Motor neuron (in vitro differentiated cells): Measurements from ENCODE around the gene RNF135. TPM values are rescaled to one million over a fixed set of nuclear protein-coding genes. Genes with fewer than 3 reads are reported as not detected.
"Not testable (repeated sequence)": the region's sequence is repeated elsewhere in the genome, so short reads cannot be mapped to it uniquely, and the experiment has no call there.

Source experiments
- ATAC-seq, 8 experiments: fragments of 200-7000 bp; cut with Tn5 transposase; replicated peaks in 6 of 8; 2 replicates each; pipeline ENCODE4 v1.8.0; 2021; ENCODE audit warnings: mild to moderate bottlenecking in 8 of 8, moderate library complexity in 8 of 8
- H3K27ac ChIP-seq, 2 donors: fragments of 250-450 bp; sonication (Bioruptor Pico); 2 replicates each; pipeline ENCODE4 v1.9.0; 2021; ENCODE audit warnings: antibody characterized with exemption in 2 of 2, mild to moderate bottlenecking in 2 of 2, moderate library complexity in 1 of 2
- H3K4me1 ChIP-seq, 2 donors: fragments of 250-450 bp; sonication (Bioruptor Pico); replicated peaks in 1 of 2; 2 replicates each; pipeline ENCODE4 v1.6.1; 2021; ENCODE audit warnings: antibody characterized with exemption in 2 of 2, mild to moderate bottlenecking in 2 of 2, moderate library complexity in 1 of 2
- H3K4me3 ChIP-seq, 5 donors: fragments of 250-450 bp; sonication (Bioruptor Pico); 2 replicates each; pipeline ENCODE4 v1.9.0; 2021; ENCODE audit warnings: antibody characterized with exemption in 5 of 5, mild to moderate bottlenecking in 5 of 5, moderate library complexity in 4 of 5
- WGBS, 10 experiments: fragments of 450-650 bp; shearing (Covaris generic); methylation state at CpG; one replicate each; pipeline ENCODE4 v1.0.0; 2022; 5-methylcytosine and 5-hydroxymethylcytosine counted together
- in situ Hi-C, 9 experiments: fragments of 400-800 bp; cut with MboI; loops; one replicate each; pipeline ENCODE4 v1.15.0; 2021; ENCODE audit warnings: low sequenced_read_pairs in 9 of 9, low pct_unique_long_range_greater_than_20kb in 2 of 9; ENCODE audit not compliant: unreplicated experiment in 9 of 9
- total RNA-seq, 8 experiments: library from RNA; unstranded; fragments of 300-600 nt; gene quantifications; 2 replicates each; pipeline versions ENCODE4 v1.2.3 to v1.2.4, GENCODE V29; 2022

The RNF135 gene
- total RNA-seq, result 10 to 100 TPM in 2 of 8 experiments, 1 to 10 TPM in 3, under 1 TPM in 3; 0.11 to 14.3 (median 1.3) TPM

- ATAC-seq, result peak in 5 of 8 experiments; percentile 16 to 94 (median 91)
- H3K27ac ChIP-seq, result no peak within 1 kb of the TSS
Observed at GRCh38 chr17:30970831-30971567, at the start of gene RNF135. Gene RNF135 (plus strand): TSS chr17:30971039. CDS start chr17:30971074, 35 bp downstream.

GRCh38 chr17:30921544-30922196 lies 49.2 kb upstream of the RNF135 start, which contains the start of gene ADAP2:
Gene ADAP2 (plus strand): TSS chr17:30921945. CDS start chr17:30922015, 70 bp downstream.
- no peaks in the 10 kb centered on the region for H3K4me1 ChIP-seq
- WGBS, 10 experiments, result 9 to 50% (median 32%) methylated on average over 1 to 16 of the region's 60 CpGs; no CpG with 5 or more reads in 2 of the 10 experiments
- ATAC-seq, result peak; percentile 81 to 91 (median 84)
- peak within 1 kb of the TSS; percentile 24 to 40 (median 38) for H3K4me3 ChIP-seq
- H3K27ac ChIP-seq, result no peak within 1 kb of the TSS
- in situ Hi-C loops, result no loop called here

More at GRCh38 chr17:30970831-30971567, at the start of gene RNF135:
- 0 to 65% (median 7%) methylated on average over 1 to 24 of the region's 66 CpGs; no CpG with 5 or more reads in 3 of the 10 experiments for WGBS, 10 experiments
- H3K4me3 ChIP-seq, result peak within 1 kb of the TSS in 1 of 5 donors; percentile 28
- in situ Hi-C loops, result no loop called here
- no peaks in the 10 kb centered on the region for H3K4me1 ChIP-seq

- WGBS, 10 experiments, result 18 to 40% (median 40%) methylated on average over 1 to 7 of the region's 66 CpGs; no CpG with 5 or more reads in 7 of the 10 experiments
- Histone ChIP-seq H3K27ac (no peak overlapping the region), H3K4me1 (no peaks in the 10 kb centered on the region), H3K4me3 (peak overlapping the region; percentile 24 to 40 (median 38))
- ATAC-seq, result peak; percentile 58 to 75 (median 68)
- in situ Hi-C loops, result no loop called here
Observed at GRCh38 chr17:30922235-30923030, 48.4 kb upstream of the RNF135 start.

GRCh38 chr17:30924341-30924740 lies 46.5 kb upstream of the RNF135 start:
- in situ Hi-C loops, result no loop called here
- Histone ChIP-seq H3K27ac (no peak overlapping the region), H3K4me3 (no peak overlapping the region), H3K4me1 (no peaks in the 10 kb centered on the region)
- WGBS, 10 experiments, result 25 to 100% (median 77%) methylated on average over 1 to 2 of the region's 2 CpGs; no CpG with 5 or more reads in 3 of the 10 experiments
- no peak for ATAC-seq

- no peak for ATAC-seq
- Histone ChIP-seq H3K4me1 (no peaks in the 10 kb centered on the region), H3K4me3 (no peak overlapping the region), H3K27ac (no peak overlapping the region)
- in situ Hi-C loops, result no loop called here
- whole genome bisulfite sequencing, 10 experiments, result 20 to 90% (median 79%) methylated on average over 1 to 4 of the region's 6 CpGs; no CpG with 5 or more reads in 6 of the 10 experiments
Observed at GRCh38 chr17:30926516-30926915, 44.3 kb upstream of the RNF135 start.

- in situ Hi-C loops, result no loop called here
- H3K4me3 ChIP-seq, result no peak overlapping the region
- no peak overlapping the region for H3K27ac ChIP-seq
- H3K4me1 ChIP-seq, result no peaks in the 10 kb centered on the region
- ATAC-seq, result no peak
- WGBS, 10 experiments, result 40 to 100% (median 88%) methylated on average over 1 to 5 of the region's 5 CpGs; no CpG with 5 or more reads in 3 of the 10 experiments
Observed at GRCh38 chr17:30927756-30928155, 43.1 kb upstream of the RNF135 start.

GRCh38 chr17:30928584-30928983 lies 42.3 kb upstream of the RNF135 start:
- no peaks in the 10 kb centered on the region for H3K4me1 ChIP-seq
- H3K27ac ChIP-seq, result no peak overlapping the region
- ATAC-seq, result no peak
- WGBS, 10 experiments, result 69 to 80% (median 80%) methylated on average over 1 to 3 of the region's 3 CpGs; no CpG with 5 or more reads in 7 of the 10 experiments
- H3K4me3 ChIP-seq, result no peak overlapping the region
- in situ Hi-C loops, result no loop called here

- 32 to 82% (median 50%) methylated on average over 1 to 8 of the region's 8 CpGs; no CpG with 5 or more reads in 4 of the 10 experiments for WGBS, 10 experiments
- no peak for ATAC-seq
- Histone ChIP-seq H3K27ac (no peak overlapping the region), H3K4me3 (no peak overlapping the region), H3K4me1 (no peaks in the 10 kb centered on the region)
- in situ Hi-C loops, result no loop called here
Observed at GRCh38 chr17:30929081-30929633, 41.7 kb upstream of the RNF135 start.

GRCh38 chr17:30929861-30930260 lies 41.0 kb upstream of the RNF135 start:
- H3K4me3 ChIP-seq, in situ Hi-C loops, H3K4me1 ChIP-seq, ATAC-seq, H3K27ac ChIP-seq: not testable (repeated sequence)
- 58 to 100% (median 83%) methylated on average over 1 to 3 of the region's 3 CpGs; no CpG with 5 or more reads in 2 of the 10 experiments for WGBS, 10 experiments

GRCh38 chr17:30930495-30930894 lies 40.3 kb upstream of the RNF135 start:
- ATAC-seq, result no peak
- Histone ChIP-seq H3K4me1 (no peaks in the 10 kb centered on the region), H3K4me3 (no peak overlapping the region), H3K27ac (no peak overlapping the region)
- 53 to 100% (median 88%) methylated on average over 1 to 3 of the region's 3 CpGs; no CpG with 5 or more reads in 4 of the 10 experiments for WGBS, 10 experiments
- in situ Hi-C loops, result no loop called here

GRCh38 chr17:30931582-30931981 lies 39.3 kb upstream of the RNF135 start:
- H3K4me1 ChIP-seq, ATAC-seq, H3K4me3 ChIP-seq, in situ Hi-C loops, H3K27ac ChIP-seq: not testable (repeated sequence)
- 66 to 100% (median 80%) methylated on average over 2 to 7 of the region's 8 CpGs; no CpG with 5 or more reads in 4 of the 10 experiments for WGBS, 10 experiments

GRCh38 chr17:30933966-30934365 lies 36.9 kb upstream of the RNF135 start:
- no peak overlapping the region for H3K27ac ChIP-seq
- ATAC-seq, result peak in 2 of 8 experiments; percentile 39 to 61
- H3K4me3 ChIP-seq, result no peak overlapping the region
- 0 to 85% (median 39%) methylated on average over 1 to 5 of the region's 5 CpGs; no CpG with 5 or more reads in 3 of the 10 experiments for WGBS, 10 experiments
- in situ Hi-C loops, result no loop called here
- no peaks in the 10 kb centered on the region for H3K4me1 ChIP-seq
